Mesendoderm (in vitro differentiated cells): ENCODE results near the gene NDC80. TPM values are rescaled to one million over a fixed set of nuclear protein-coding genes. Genes with fewer than 3 reads are reported as not detected.
"Not testable (repeated sequence)": the region's sequence is repeated elsewhere in the genome, so short reads cannot be mapped to it uniquely, and the experiment has no call there.

Experiments
- DNase-seq: peaks from one replicate; pipeline ENCODE4 v3.0.0; 2013
- H2AK5ac ChIP-seq: 2 replicates; pipeline ENCODE4 v1.6.1; 2013; ENCODE audit warnings: low read length, inconsistent platforms
- H2BK120ac ChIP-seq: 2 replicates; pipeline ENCODE4 v1.6.1; 2013; ENCODE audit warnings: low read depth, mild to moderate bottlenecking, low read length, moderate library complexity, mixed read lengths
- H2BK15ac ChIP-seq: replicated peaks from 2 replicates; pipeline ENCODE4 v1.6.1; 2013; ENCODE audit warnings: low read depth, mild to moderate bottlenecking, moderate library complexity
- H2BK5ac ChIP-seq: 2 replicates; pipeline ENCODE4 v1.6.1; 2013; ENCODE audit warnings: low read length, inconsistent platforms
- H3K18ac ChIP-seq: 2 replicates; pipeline ENCODE4 v1.6.1; 2013; ENCODE audit warnings: mild to moderate bottlenecking, low read length, mixed read lengths
- H3K23ac ChIP-seq: one replicate; pipeline ENCODE4 v1.6.1; 2013; ENCODE audit warnings: low read length
- H3K27ac ChIP-seq: 2 replicates; pipeline ENCODE4 v1.5.1; 2013; ENCODE audit warnings: low read depth, mild to moderate bottlenecking, inconsistent platforms, low read length, moderate library complexity
- H3K27me3 ChIP-seq: 2 replicates; pipeline ENCODE4 v1.6.1; 2013; ENCODE audit warnings: low read length, control low read depth, mild to moderate bottlenecking, inconsistent platforms; ENCODE audit not compliant: insufficient read depth, poor library complexity
- H3K36me3 ChIP-seq: 2 replicates; pipeline ENCODE4 v1.6.1; 2013; ENCODE audit warnings: low read length, inconsistent platforms; ENCODE audit not compliant: control insufficient read depth, insufficient read depth
- H3K4ac ChIP-seq: one replicate; pipeline ENCODE4 v1.6.1; 2013; ENCODE audit warnings: low read depth, mild to moderate bottlenecking, low read length, moderate library complexity
- H3K4me1 ChIP-seq: 2 replicates; pipeline ENCODE4 v1.6.1; 2013; ENCODE audit warnings: low read depth, low read length, inconsistent platforms; ENCODE audit not compliant: control insufficient read depth
- H3K4me2 ChIP-seq: 2 replicates; pipeline ENCODE4 v1.6.1; 2013; ENCODE audit warnings: low read length
- H3K4me3 ChIP-seq: 2 replicates; pipeline ENCODE4 v1.5.1; 2013; ENCODE audit warnings: mild to moderate bottlenecking, low read length
- H3K56ac ChIP-seq: one replicate; pipeline ENCODE4 v1.6.1; 2013; ENCODE audit warnings: low read length
- H3K79me1 ChIP-seq: 2 replicates; pipeline ENCODE4 v1.6.1; 2013; ENCODE audit warnings: low read length, inconsistent platforms
- H3K79me2 ChIP-seq: 2 replicates; pipeline ENCODE4 v1.6.1; 2013; ENCODE audit warnings: mild to moderate bottlenecking, low read length; ENCODE audit not compliant: control insufficient read depth, insufficient read depth
- H3K9ac ChIP-seq: 2 replicates; pipeline ENCODE4 v1.6.1; 2013; ENCODE audit warnings: low read length, inconsistent platforms
- H4K5ac ChIP-seq: one replicate; pipeline ENCODE4 v1.6.1; 2013; ENCODE audit warnings: low read length
- H4K8ac ChIP-seq: one replicate; pipeline ENCODE4 v1.6.1; 2013; ENCODE audit warnings: low read depth, mild to moderate bottlenecking, control low read depth, low read length, moderate library complexity
- WGBS: extraction: QIAGEN DNeasy Blood & Tissue Kit; methylation state at CpG from one replicate; pipeline ENCODE4 v1.1.7; 2013; ENCODE audit warnings: low lambda C conversion rate, missing lambda C conversion rate; ENCODE audit not compliant: insufficient coverage; ENCODE audit errors: extremely low coverage; 5-methylcytosine and 5-hydroxymethylcytosine counted together
- small RNA-seq: library from polyadenylated mRNA; stranded (forward); fragments of <200 nt; extraction: miRNeasy Mini kit (QIAGEN cat#:217004); gene quantifications from one replicate; pipeline ENCODE3, GENCODE V24; 2013; ENCODE audit not compliant: insufficient read depth

Gene NDC80

GRCh38 chr18:2662288-2662687 is 90.9 kb downstream of the NDC80 start:
- H3K27ac ChIP-seq, H2BK5ac ChIP-seq, H4K5ac ChIP-seq, H3K4me2 ChIP-seq, H3K9ac ChIP-seq, H3K4me3 ChIP-seq, H3K4ac ChIP-seq, H3K27me3 ChIP-seq, DNase-seq, H3K4me1 ChIP-seq, H2BK15ac ChIP-seq, H3K18ac ChIP-seq, H3K23ac ChIP-seq, H3K79me1 ChIP-seq, H2AK5ac ChIP-seq, H3K56ac ChIP-seq, H2BK120ac ChIP-seq, H3K36me3 ChIP-seq, H4K8ac ChIP-seq: not testable (repeated sequence)
- H3K79me2 ChIP-seq: peaks cover 29% of the 10 kb centered on the region
- no CpG with 5 or more reads among the region's 7 CpGs for WGBS

- no peak overlapping the region for H3K4ac ChIP-seq
- H3K79me1 ChIP-seq: peaks cover 1% of the 10 kb centered on the region
- no peak overlapping the region for H2BK15ac ChIP-seq
- no peak for DNase-seq
- H3K27me3 ChIP-seq: no peaks in the 10 kb centered on the region
- H3K56ac ChIP-seq: no peak overlapping the region
- H3K18ac ChIP-seq: no peak overlapping the region
- H4K5ac ChIP-seq: no peak overlapping the region
- H3K4me2 ChIP-seq: no peak overlapping the region
- peaks cover 25% of the 10 kb centered on the region for H3K79me2 ChIP-seq
- H3K36me3 ChIP-seq: no peaks in the 10 kb centered on the region
- no peak overlapping the region for H4K8ac ChIP-seq
- no CpG with 5 or more reads among the region's 5 CpGs for WGBS
- H2BK120ac ChIP-seq: no peak overlapping the region
- no peak overlapping the region for H3K27ac ChIP-seq
- no peak overlapping the region for H2AK5ac ChIP-seq
- no peak overlapping the region for H3K9ac ChIP-seq
- no peak overlapping the region for H2BK5ac ChIP-seq
- no peak overlapping the region for H3K4me3 ChIP-seq
- H3K23ac ChIP-seq: no peak overlapping the region
- H3K4me1 ChIP-seq: no peaks in the 10 kb centered on the region
Measured at GRCh38 chr18:2662990-2663389, 91.6 kb downstream of the NDC80 start.

Small RNA genes lying within 50 kb of the gene (small RNA-seq; reads per million reads assigned to genes)
- not detected for gene RF00019
- gene RF01233: not detected
- gene RNU6-340P: not detected
